Measurements from ENCODE around the gene RBM42.

RBM42 gene

DNA sequence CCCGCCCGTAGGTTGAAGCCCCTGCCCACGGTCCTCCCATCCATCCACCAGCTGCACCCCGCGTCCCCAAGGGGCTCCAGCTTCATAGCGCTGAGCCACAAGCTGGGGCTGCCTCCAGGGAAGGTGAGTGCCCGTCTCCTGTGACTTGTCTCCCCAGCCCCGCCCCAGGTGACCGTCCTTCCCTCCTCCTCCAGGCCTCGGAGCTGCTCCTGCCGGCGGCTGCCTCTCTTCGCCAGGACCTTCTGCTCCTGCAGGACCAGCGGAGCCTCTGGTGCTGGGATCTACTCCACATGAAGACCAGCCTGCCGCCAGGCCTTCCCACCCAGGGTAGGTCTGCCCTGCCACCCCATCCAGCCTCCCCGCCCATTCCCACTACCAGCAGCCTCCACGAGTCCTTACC, 8.8 kb upstream of the RBM42 start:
- DNase-seq (ENCODE audit: low read depth, low spot score) = no peak

DNA sequence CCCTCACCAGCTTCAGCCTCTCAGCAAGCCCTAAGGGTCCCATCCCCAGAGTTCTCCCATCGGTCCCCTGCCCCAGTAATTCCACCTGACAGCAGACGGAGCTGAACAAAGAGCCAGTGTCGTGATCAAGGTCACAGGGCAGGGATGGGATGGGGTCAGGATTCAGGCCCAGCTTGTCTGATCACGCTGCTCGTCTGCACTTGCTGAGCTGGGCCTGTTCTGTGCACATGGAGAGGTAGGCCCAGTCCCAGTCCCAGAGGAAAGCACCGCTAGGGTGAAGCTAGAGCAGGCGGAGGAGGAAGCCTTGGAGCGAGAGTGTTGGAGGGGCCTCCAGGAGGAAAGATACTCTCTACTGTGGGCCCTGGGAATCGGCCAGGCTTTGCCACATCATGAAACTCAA, 7.1 kb upstream of the RBM42 start:
- DNase-seq (ENCODE audit: low read depth, low spot score) = no peak

DNA sequence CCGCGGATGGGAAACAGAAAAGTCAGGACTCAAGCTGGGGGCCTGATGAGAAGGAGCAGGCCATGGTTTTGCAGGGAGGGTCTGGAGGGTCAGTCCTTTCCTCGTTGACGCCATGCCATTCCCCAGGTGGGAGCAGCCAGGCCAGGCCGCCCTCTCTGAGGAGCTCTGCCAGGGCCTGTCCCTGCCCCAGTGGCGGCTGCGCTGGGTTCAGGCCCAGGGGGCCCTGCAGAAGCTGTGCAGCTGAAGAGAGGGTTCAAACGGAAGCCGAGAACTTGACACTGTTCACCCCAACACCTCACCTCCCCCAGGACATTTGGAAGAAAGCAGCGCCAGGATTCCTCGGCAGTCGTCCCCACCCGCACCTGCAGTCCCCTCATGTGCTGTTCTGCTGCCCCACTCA, 6.1 kb upstream of the RBM42 start:
- DNase-seq (ENCODE audit: low read depth, low spot score) = no peak

DNA sequence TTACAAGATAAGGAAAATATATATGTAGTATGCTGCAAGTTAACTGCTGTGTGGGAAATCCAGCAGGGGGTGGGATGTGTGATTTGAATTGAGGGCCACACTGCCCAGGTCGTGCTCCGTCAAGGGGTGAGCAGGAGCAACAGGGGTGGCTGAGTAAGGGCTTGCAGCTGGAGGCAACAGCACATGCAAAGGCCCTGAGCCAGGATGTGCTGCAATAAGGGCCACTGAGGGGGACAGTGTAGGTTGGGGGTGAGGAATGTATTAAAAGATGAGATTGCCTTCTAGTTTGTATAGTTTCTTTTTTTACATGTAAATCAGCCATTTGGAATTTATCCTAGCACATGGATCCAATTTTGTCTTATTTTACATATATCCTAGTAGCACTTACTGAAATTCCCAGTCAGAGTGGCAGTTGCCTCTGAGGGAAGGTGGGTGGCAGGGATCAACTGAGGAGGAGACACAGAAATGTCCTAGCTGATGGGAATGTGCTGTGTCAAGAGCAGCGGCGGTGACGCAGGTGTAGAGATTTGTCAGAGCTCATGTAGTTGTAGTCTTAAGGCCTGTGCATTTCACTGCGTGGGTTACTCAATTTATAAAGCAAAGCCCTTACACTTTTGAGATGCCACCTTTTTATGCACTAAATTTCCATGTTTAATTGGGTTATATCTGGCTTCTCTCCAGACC, 5.4 kb upstream of the RBM42 start:
- no peak for DNase-seq (ENCODE audit: low read depth, low spot score)

DNA sequence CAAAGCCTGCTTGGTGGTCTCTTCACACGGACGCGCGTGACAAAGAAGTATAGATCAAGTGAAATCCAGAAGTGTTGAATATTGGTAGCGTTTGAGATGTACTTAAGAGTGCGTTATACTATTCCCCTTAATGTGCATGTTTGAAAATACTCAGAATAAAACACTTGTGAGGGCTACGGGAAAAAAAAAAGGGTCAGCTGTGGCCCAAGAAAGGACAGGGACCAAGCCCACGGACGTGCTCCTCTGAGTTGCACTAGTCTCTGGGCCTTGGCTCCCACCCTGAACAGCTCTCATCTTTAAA, 622 bp upstream of the RBM42 start:
- DNase-seq (ENCODE audit: low read depth, low spot score) = no peak

DNA sequence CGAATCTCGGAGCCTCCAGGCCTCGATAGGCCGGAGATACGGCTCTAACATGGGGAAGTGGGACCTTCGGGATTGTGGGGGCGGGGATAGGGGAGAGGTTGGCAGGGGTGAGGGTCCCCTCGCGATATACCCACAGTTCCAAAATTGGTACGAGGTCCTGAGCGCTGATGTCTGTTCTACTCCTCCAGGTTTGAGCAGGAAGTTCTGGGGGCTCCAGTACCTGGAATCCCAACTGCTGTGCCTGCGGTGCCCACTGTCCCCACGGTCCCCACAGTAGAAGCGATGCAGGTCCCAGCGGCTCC, 447 bp downstream of the RBM42 start:
- DNase-seq (ENCODE audit: low read depth, low spot score) = no peak

DNA sequence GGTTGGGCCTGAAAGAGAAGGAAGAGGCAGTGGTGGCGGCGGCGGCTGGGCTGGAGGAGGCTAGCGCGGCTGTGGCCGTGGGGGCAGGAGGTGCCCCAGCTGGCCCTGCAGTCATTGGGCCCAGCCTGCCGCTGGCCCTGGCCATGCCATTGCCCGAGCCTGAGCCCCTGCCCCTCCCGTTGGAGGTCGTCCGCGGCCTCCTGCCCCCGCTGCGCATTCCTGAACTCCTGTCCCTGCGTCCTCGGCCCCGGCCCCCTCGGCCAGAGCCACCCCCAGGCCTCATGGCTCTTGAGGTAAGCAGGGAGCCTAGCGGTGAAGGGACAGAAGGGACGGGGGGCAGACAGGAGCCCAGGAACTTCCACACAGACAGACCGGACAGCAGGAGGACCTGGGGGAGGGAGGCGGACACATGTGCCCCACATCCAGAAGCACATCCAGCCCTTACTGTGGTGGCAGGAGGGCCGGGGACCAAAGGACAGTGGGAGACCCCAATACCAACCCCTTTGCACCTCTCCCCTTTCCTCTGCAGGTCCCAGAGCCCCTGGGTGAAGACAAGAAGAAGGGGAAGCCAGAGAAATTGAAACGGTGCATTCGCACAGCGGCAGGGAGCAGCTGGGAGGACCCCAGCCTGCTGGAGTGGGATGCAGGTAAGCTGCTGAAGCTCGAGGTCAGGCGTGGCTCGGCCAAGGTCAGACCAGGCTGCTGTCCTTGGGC, 5.0 kb downstream of the RBM42 start:
- DNase-seq (ENCODE audit: low read depth, low spot score) = no peak

DNA sequence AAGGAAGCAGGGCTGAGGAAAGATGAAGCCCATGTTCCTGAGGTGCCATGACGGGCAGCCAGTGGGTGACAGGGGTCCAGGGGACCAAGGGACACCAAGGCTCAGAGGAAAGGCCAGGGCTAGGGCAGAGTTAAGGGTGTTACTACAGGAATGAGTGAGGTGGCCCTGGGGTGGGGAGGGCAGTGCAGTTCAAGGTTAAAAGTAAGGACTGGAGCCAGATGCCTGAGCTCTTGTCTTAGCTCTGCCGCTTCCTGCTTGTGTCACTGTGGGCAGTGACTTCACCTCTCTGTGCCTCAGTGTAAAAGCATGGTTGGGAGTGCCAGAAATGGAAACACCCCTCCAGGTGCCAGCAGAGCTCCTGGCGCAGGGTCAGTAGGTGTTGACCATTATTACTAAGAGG, 7.8 kb downstream of the RBM42 start:
- DNase-seq (ENCODE audit: low read depth, low spot score) = no peak

DNA sequence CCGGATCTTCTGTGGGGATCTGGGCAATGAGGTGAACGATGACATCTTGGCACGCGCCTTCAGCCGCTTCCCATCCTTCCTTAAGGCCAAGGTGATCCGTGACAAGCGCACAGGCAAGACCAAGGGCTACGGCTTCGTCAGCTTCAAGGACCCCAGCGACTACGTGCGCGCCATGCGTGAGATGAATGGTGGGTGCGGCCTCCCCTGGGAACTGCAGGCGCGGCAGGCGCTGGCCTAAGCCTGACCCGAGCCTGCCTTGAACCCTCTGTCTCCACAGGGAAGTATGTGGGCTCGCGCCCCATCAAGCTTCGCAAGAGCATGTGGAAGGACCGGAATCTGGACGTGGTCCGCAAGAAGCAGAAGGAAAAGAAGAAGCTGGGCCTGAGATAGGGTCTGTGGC, 8.3 kb downstream of the RBM42 start:
- no peak for DNase-seq (ENCODE audit: low read depth, low spot score)

DNA sequence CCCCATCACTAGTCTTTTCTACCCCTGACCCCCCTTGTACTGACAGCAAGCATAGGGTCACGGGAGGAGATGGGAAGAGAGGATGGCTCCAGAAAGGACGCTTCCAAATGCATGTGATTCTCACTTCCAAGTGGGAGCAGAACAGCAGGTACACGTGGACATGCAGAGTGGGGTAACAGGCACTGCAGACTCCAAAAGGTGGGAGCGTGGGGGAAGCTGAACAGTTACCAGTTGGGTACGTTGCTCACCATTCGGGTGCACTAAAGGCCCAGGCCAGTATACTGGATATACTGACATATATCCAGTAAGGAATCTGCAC, 10.4 kb downstream of the RBM42 start:
- no peak for DNase-seq (ENCODE audit: low read depth, low spot score)

DNA sequence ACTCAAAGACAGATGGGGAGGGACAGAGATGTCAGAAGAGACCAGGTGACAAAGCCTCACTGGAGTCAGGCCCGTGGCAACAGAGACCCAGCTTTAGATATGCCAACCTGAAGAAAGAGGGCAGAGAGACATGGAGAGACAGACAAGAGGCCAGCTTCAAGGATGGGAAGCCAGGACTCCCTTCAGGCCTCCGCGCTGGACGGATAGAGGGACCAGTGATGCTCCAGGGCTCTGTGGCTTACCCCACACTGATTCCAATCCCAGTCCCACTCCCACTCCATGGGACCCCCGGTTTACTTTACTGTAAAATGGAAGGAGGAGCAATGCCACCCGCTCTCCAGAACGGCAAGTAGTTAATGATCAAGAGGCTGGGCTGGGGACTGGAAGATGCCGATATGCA, 11.0 kb downstream of the RBM42 start:
- DNase-seq (ENCODE audit: low read depth, low spot score) = no peak

DNA sequence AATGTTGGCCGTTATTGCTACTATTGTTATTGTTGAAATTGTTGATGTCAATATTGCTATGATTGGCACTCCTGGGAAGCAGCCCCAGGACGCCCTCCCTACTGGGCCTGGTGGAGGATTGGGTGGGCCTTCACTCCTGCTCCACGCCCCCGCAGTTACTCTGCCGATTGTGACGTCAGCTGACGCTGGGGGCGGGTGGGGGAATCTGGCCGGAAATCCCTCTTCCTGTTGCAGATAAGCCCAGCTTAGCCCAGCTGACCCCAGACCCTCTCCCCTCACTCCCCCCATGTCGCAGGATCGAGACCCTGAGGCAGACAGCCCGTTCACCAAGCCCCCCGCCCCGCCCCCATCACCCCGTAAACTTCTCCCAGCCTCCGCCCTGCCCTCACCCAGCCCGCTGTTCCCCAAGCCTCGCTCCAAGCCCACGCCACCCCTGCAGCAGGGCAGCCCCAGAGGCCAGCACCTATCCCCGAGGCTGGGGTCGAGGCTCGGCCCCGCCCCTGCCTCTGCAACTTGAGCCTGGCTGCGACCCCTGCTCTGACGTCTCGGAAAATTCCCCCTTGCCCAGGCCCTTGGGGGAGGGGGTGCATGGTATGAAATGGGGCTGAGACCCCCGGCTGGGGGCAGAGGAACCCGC, 12.8 kb downstream of the RBM42 start, which contains the start of gene ETV2:
Gene ETV2 (plus strand): TSS at position 231 of the 637 bp plus-strand sequence. CDS start 716 bp downstream, outside the sequence.
- DNase-seq (ENCODE audit: low read depth, low spot score) = peak; percentile 75

DNA sequence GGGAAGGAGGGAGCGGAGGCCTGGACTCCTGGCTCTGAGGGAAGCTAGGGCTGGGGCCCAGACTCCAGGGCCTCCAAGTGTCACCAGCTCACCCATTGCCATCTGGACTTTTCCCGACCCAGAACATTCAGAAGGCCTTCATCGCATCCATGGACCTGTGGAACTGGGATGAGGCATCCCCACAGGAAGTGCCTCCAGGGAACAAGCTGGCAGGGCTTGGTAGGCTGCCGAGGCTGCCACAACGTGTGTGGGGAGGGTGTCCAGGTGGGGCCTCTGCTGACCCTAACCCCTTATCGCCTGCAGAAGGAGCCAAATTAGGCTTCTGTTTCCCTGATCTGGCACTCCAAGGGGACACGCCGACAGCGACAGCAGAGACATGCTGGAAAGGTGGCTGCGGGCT, 13.5 kb downstream of the RBM42 start:
- DNase-seq (ENCODE audit: low read depth, low spot score) = peak; percentile 18

DNA sequence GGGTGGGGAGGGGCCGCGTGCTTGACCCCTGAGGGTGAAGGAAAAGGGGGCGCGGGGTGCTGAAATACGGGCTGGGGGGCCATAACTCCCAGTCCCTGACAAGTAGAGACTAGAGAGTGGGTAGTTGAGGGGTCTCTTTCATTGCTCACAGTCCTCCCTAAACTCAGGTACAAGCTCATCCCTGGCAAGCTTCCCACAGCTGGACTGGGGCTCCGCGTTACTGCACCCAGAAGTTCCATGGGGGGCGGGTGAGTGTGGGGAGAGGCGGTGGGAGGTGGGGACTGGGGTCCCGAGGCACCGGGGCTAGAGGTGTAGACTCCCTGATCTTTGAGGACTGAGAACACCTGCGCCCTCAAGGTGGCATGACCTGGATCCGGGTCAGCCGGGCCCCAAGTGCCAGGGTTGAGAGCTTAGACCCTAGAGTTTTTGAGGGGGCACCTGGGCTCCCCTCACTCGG, 14.0 kb downstream of the RBM42 start:
- no peak for DNase-seq (ENCODE audit: low read depth, low spot score)

DNA sequence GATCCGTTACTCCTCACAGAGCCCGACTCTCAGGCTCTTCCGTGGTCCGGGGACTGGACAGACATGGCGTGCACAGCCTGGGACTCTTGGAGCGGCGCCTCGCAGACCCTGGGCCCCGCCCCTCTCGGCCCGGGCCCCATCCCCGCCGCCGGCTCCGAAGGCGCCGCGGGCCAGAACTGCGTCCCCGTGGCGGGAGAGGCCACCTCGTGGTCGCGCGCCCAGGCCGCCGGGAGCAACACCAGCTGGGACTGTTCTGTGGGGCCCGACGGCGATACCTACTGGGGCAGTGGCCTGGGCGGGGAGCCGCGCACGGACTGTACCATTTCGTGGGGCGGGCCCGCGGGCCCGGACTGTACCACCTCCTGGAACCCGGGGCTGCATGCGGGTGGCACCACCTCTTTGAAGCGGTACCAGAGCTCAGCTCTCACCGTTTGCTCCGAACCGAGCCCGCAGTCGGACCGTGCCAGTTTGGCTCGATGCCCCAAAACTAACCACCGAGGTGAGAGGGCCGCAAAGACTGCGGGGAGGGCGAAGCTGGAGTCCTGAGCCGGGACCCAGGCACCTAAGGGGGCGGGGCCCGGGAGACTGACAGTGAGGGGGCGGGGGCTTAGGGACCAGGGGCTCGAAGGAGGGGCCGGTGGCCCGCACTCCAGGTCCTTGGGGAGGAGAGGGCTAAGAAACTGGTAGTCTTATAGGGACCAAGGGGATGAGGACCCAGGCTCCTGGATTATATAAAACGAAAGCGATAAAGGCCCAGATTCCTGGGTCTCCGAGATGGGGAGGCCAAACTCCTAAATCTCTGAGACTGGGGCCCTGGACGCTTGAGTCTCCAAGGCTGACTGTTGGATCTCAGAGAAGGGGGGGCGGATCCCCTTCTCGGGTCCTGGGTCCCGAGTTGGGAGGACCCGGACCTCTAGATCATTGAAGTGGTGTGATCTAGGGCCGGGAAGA, 14.7 kb downstream of the RBM42 start:
- DNase-seq (ENCODE audit: low read depth, low spot score) = peak; percentile 94

DNA sequence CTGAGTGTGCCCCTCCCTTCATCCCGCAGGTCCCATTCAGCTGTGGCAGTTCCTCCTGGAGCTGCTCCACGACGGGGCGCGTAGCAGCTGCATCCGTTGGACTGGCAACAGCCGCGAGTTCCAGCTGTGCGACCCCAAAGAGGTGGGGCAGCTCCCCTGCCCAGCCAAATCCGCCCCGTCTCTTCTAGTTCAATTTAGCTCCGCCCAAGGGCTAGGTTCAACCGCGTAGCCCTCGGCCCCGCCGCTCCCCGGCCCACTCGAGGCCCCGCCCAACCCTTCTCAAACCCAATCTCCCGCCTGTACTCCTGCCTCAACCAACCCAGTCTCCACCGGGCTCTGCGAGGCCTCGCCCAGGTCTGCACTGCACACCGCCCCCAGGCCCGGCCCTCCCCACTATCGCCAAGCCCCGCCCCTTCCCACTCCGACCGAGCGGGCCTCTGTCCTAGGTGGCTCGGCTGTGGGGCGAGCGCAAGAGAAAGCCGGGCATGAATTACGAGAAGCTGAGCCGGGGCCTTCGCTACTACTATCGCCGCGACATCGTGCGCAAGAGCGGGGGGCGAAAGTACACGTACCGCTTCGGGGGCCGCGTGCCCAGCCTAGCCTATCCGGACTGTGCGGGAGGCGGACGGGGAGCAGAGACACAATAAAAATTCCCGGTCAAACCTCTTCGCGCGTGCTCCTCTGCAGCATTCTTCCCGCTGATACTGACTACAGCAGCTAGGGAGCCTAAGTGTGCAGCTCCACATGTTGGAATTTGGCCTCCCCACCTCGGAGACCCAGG, 15.6 kb downstream of the RBM42 start:
- peak; percentile 96 for DNase-seq (ENCODE audit: low read depth, low spot score)

DNA sequence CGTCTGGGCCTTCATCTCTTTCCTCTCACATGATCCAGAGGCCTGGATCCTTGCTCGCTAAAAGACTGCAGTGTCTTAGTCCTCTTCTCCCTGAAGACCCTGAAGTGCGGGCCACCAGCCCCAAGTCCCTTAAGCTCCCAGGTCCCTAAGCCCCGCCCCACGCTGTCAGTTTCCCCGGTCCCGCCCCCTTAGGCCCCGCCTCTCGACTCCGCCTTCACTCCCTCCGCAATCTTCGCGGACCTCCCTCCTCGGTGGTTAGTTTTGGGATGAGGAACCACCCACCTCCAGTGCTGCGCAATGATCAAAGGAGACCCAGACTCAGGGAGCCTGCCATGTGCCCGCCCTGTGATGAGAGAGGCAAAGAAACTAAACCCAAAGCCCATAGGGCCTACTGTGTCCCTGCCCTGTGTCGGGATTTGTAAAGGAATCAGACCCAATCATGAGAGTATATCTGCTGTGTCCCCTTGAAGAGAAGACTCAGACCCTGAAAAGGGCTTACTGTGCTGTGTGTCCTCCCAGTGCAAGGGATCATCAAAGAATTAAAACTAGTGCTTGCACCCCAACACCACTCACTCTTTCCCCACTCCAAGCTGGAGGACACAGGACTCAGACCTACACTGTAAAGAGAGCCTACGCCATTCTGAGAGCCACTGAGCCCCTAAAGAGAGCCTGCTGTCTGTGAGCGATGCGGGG, 16.3 kb downstream of the RBM42 start:
- DNase-seq (ENCODE audit: low read depth, low spot score) = peak; percentile 88

DNA sequence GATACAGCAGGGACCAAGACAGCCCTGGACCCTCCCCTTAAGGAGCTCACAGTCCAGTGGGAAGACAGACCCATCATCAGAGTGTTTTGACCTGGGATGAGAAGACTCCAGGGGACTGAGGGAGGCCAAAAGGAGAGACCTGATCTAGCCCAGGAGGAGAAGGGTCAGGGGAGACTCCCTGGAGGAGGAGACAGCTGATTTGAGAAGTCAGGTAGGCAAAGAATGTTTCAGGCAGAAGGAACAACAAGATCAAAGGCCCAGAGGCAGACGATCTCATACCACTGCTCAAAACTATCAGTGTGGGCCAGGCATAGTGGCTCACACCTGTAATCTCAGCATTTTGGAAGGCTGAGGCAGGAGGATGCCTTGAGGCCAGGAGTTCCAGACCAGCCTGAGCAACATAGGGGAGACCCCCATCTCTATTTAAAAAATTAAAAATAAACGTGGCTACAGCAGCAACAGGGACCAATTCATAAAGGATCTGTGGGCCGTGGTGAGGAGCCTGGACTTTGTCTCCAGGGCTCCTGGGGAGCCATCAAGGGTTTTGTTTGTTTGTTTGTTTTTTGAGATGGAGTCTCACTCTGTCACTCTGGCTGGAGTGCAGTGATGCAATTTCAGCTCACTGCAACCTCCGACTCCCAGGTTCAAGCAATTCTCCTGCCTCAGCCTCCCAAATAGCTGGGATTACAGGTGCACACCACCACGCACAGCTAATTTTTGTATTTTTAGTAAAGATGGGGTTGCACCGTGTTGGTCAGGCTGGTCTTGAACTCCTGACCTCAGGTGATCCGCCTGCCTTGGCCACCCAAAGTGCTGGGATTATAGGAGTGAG, 17.1 kb downstream of the RBM42 start:
- peak; percentile 29 for DNase-seq (ENCODE audit: low read depth, low spot score)

DNA sequence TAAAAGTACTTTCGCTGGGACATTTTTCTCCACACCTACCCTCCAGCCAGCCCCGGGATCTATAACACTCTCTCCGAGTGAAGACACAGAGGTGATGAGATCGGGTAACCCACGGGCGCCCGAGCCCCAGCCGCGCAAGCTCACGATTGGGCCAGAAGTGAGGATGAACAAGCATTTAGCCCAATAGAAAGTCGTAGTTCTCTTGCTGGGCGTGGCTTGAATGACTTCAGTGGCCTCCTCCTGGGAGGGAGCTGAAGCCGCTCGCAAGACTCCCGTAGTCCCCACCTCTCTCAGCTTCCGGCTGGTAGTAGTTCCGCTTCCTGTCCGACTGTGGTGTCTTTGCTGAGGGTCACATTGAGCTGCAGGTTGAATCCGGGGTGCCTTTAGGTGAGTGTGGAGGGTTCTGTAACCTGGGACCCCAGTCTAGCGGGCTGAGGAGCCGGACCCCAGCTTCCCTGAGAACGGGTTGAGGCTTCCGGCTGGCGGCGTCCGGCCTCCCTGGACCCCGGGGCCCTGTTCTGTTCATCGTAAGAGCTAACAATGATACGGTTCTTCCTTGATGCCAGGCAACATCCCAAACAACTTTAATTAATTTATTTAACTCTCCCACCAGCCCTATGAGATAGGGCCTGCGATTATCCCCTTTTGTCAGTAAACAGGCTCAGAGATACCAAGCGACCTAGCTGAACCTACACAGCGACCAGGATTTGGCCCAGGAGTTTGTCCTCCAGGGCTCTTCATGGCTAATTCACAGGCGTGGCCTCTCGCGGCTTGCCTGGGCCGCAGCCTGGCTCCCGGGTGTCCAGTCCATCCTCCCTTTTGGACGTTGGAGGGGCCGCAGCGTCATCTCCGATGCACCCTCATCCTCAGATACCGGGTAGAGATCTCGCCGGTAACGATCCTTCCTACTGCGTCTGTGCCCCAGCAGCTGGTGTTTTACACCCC, 19.5 kb downstream of the RBM42 start, which contains the start of gene COX6B1:
Gene COX6B1 (plus strand): TSS at position 307 of the 945 bp plus-strand sequence. CDS start 2,921 bp downstream, outside the sequence.
- peak; percentile 97 for DNase-seq (ENCODE audit: low read depth, low spot score)
